CD14-positive monocyte (primary cell): ENCODE measurements around the gene NFKB1. TPM values are rescaled to one million over a fixed set of nuclear protein-coding genes. Genes with fewer than 3 reads are reported as not detected.

ENCODE experiments used
- DNase-seq, 3 donors: peaks; one replicate each; pipeline ENCODE4 v3.0.0-alpha.2; 2011 to 2022
- H2AFZ ChIP-seq: 2 replicates; pipeline ENCODE4 v1.6.0; 2012; ENCODE audit warnings: mild to moderate bottlenecking, low read depth, low read length, inconsistent platforms; ENCODE audit not compliant: insufficient read depth, poor library complexity, severe bottlenecking
- H3K27ac ChIP-seq, 2 donors: 1 replicate in 1 of 2; 2 replicates in 1 of 2; pipeline ENCODE4 v1.5.1; 2012 to 2013; ENCODE audit warnings: low read length in 2 of 2, control low read depth in 1 of 2, inconsistent platforms in 1 of 2, low read depth in 1 of 2, mild to moderate bottlenecking in 1 of 2
- H3K27me3 ChIP-seq, 2 donors: one replicate each; pipeline versions ENCODE4 v1.6.0 to v1.6.1; 2011 to 2013; ENCODE audit warnings: low read length in 2 of 2; ENCODE audit not compliant: control insufficient read depth in 2 of 2, insufficient read depth in 2 of 2
- H3K36me3 ChIP-seq, 2 donors: replicated peaks in 1 of 2; 1 replicate in 1 of 2; 2 replicates in 1 of 2; pipeline versions ENCODE4 v1.5.1 to v1.6.1; 2012 to 2013; ENCODE audit warnings: low read length in 2 of 2, control low read depth in 1 of 2, inconsistent platforms in 1 of 2, mild to moderate bottlenecking in 1 of 2; ENCODE audit not compliant: insufficient read depth in 2 of 2, control insufficient read depth in 1 of 2
- H3K4me1 ChIP-seq, 2 donors: 1 replicate in 1 of 2; 2 replicates in 1 of 2; pipeline versions ENCODE4 v1.5.1 to v1.6.1; 2012 to 2013; ENCODE audit warnings: low read length in 2 of 2, control low read depth in 1 of 2, inconsistent platforms in 1 of 2, mild to moderate bottlenecking in 1 of 2, moderate library complexity in 1 of 2; ENCODE audit not compliant: insufficient read depth in 2 of 2, control insufficient read depth in 1 of 2
- H3K4me2 ChIP-seq: replicated peaks from 2 replicates; pipeline ENCODE3; 2012; ENCODE audit warnings: low read length, moderate library complexity, mild to moderate bottlenecking; ENCODE audit not compliant: poor library complexity, severe bottlenecking; ENCODE audit errors: extremely low read depth
- H3K4me3 ChIP-seq, 3 experiments: fragments of 200-600 bp in 1 of 3; sonication (generic) in 1 of 3; replicated peaks in 1 of 3; 1 replicate in 2 of 3; 2 replicates in 1 of 3; pipeline ENCODE4 v1.5.1; 2011 to 2013; ENCODE audit warnings: low read length in 3 of 3, mild to moderate bottlenecking in 3 of 3, control low read depth in 2 of 3, low read depth in 2 of 3, inconsistent platforms in 1 of 3, moderate library complexity in 1 of 3
- H3K79me2 ChIP-seq: 2 replicates; pipeline ENCODE4 v1.6.0; 2012; ENCODE audit warnings: mild to moderate bottlenecking, control low read depth, inconsistent platforms, low read length, moderate library complexity; ENCODE audit not compliant: insufficient read depth
- H3K9ac ChIP-seq: 2 replicates; pipeline ENCODE4 v1.6.0; 2017; ENCODE audit warnings: low read length, mild to moderate bottlenecking; ENCODE audit not compliant: insufficient read depth, poor library complexity, severe bottlenecking
- H3K9me3 ChIP-seq, 2 donors: replicated peaks in 1 of 2; 1 replicate in 1 of 2; 2 replicates in 1 of 2; pipeline versions ENCODE4 v1.5.1 to v1.6.1; 2012 to 2013; ENCODE audit warnings: low read length in 2 of 2, control low read depth in 1 of 2; ENCODE audit not compliant: control insufficient read depth in 1 of 2, insufficient read depth in 1 of 2
- H4K20me1 ChIP-seq: 2 replicates; pipeline ENCODE4 v1.6.0; 2012; ENCODE audit warnings: mild to moderate bottlenecking, low read length, control low read depth, moderate library complexity; ENCODE audit not compliant: insufficient read depth
- H3K27ac Mint-ChIP-seq, 7 donors: one replicate each; pipeline ENCODE4 v1.8.0; 2020; ENCODE audit warnings: mild to moderate bottlenecking in 7 of 7, mixed read lengths in 7 of 7, moderate library complexity in 6 of 7, inconsistent platforms in 2 of 7
- H3K27me3 Mint-ChIP-seq, 3 donors: one replicate each; pipeline ENCODE4 v1.8.0; 2021 to 2022; ENCODE audit warnings: low read depth in 3 of 3, mild to moderate bottlenecking in 3 of 3, mixed read lengths in 3 of 3, moderate library complexity in 3 of 3, inconsistent platforms in 1 of 3
- H3K36me3 Mint-ChIP-seq, 2 donors: one replicate each; pipeline ENCODE4 v1.8.0; 2020; ENCODE audit warnings: mixed read lengths in 2 of 2, inconsistent platforms in 1 of 2, mild to moderate bottlenecking in 1 of 2
- H3K4me1 Mint-ChIP-seq: one replicate; pipeline ENCODE4 v1.8.0; 2020; ENCODE audit warnings: mild to moderate bottlenecking, mixed read lengths
- H3K4me3 Mint-ChIP-seq, 2 donors: one replicate each; pipeline ENCODE4 v1.8.0; 2020; ENCODE audit warnings: mild to moderate bottlenecking in 2 of 2, mixed read lengths in 2 of 2, moderate library complexity in 1 of 2
- H3K9me3 Mint-ChIP-seq, 7 donors: one replicate each; pipeline ENCODE4 v1.8.0; 2020 to 2022; ENCODE audit warnings: mixed read lengths in 7 of 7, mild to moderate bottlenecking in 6 of 7, moderate library complexity in 6 of 7, inconsistent platforms in 2 of 7
- CTCF ChIP-seq: fragments of 200-600 bp; IDR thresholded peaks from one replicate; pipeline ENCODE4 v1.8.0; 2022; ENCODE audit warnings: antibody characterized with exemption, mild to moderate bottlenecking
- WGBS: methylation state at CpG from one replicate; pipeline ENCODE4 v1.1.5; 2013; ENCODE audit warnings: missing lambda C conversion rate; ENCODE audit not compliant: insufficient coverage; 5-methylcytosine and 5-hydroxymethylcytosine counted together
- intact Hi-C, 2 donors: fragments of 100-400 bp; cut with micrococcal nuclease; formaldehyde crosslinking; loops; one replicate each; pipeline versions ENCODE4 v1.15.0 to v1.15.1; 2023
- polyA plus RNA-seq, 3 donors: library from polyadenylated mRNA; depleted of rRNA in 1 of 3; unstranded in 2 of 3; stranded (reverse) in 1 of 3; fragments of 300-500 nt in 2 of 3; fragments of >200 nt in 1 of 3; fragmentation: Illumina TruSeq in 2 of 3; gene quantifications; 1 replicate in 2 of 3; 2 replicates in 1 of 3; pipeline ENCODE4 v1.2.3, GENCODE V29; 2012 to 2021

The NFKB1 gene
- polyA plus RNA-seq, 3 donors = 9.0 to 34.4 (median 17.8) TPM

GRCh38 chr4:102497986-102498385 is 3.2 kb upstream of the NFKB1 start:
- no peaks in the 10 kb centered on the region for H3K9me3 Mint-ChIP-seq
- no peaks in the 10 kb centered on the region for H3K36me3 ChIP-seq
- no peaks in the 10 kb centered on the region for H3K27me3 ChIP-seq
- H3K36me3 Mint-ChIP-seq = no peaks in the 10 kb centered on the region
- peaks cover 14% of the 10 kb centered on the region for H4K20me1 ChIP-seq
- intact Hi-C loops = loop anchor here in 1 of 2 donors (5.0 kb wide), 1 partner anchor 34 kb away; no protein-coding TSS in a partner anchor
- H3K4me2 ChIP-seq = no peak overlapping the region
- no peak overlapping the region for H3K4me3 ChIP-seq
- peaks cover 13% of the 10 kb centered on the region for H3K79me2 ChIP-seq
- no peak overlapping the region for H3K27ac Mint-ChIP-seq
- no peaks in the 10 kb centered on the region for H3K9me3 ChIP-seq
- peaks cover 13% of the 10 kb centered on the region for H3K4me1 Mint-ChIP-seq
- H3K4me3 Mint-ChIP-seq = no peak overlapping the region
- no peak for DNase-seq
- peaks cover 14 to 17% of the 10 kb centered on the region in 2 donors for H3K4me1 ChIP-seq
- H3K27me3 Mint-ChIP-seq = peaks cover 0 to 5% (median 4%) of the 10 kb centered on the region in 3 donors
- no peak overlapping the region for H3K27ac ChIP-seq
- H2AFZ ChIP-seq = no peak overlapping the region
- no CpG with 5 or more reads among the region's 2 CpGs for WGBS
- H3K9ac ChIP-seq = no peak overlapping the region
- no peak for TF ChIP-seq CTCF

GRCh38 chr4:102500352-102500695 is 835 bp upstream of the NFKB1 start:
- Histone ChIP-seq H3K4me2 (peak overlapping the region; percentile 66), H4K20me1 (peaks cover 37% of the 10 kb centered on the region), H3K4me1 (peaks cover 27 to 38% of the 10 kb centered on the region in 2 donors), H3K36me3 (no peaks in the 10 kb centered on the region), H3K9ac (peak overlapping the region; percentile 97), H3K27ac (peak overlapping the region; percentile 99 to 100), H3K4me3 (peak overlapping the region; percentile 73 to 89 (median 74)), H3K9me3 (no peaks in the 10 kb centered on the region), H3K79me2 (peaks cover 36% of the 10 kb centered on the region), H3K27me3 (no peaks in the 10 kb centered on the region), H2AFZ (peak overlapping the region; percentile 64)
- H3K9me3 Mint-ChIP-seq = no peaks in the 10 kb centered on the region
- H3K27ac Mint-ChIP-seq = peak overlapping the region; percentile 82 to 99 (median 91)
- 50% methylated on average over 1 of the region's 3 CpGs for WGBS
- DNase-seq = peak; percentile 32 to 43 (median 34)
- intact Hi-C loops = loop anchor here (2.0 to 5.0 kb wide), 2 partner anchors 24 to 697 kb away; partner anchors contain the start of gene CENPE (in 1 of the 2)
- H3K27me3 Mint-ChIP-seq = peaks cover 0 to 5% (median 4%) of the 10 kb centered on the region in 3 donors
- no peak for TF ChIP-seq CTCF
- H3K36me3 Mint-ChIP-seq = peaks cover 0 to 3% of the 10 kb centered on the region in 2 donors
- H3K4me1 Mint-ChIP-seq = peaks cover 32% of the 10 kb centered on the region
- peak overlapping the region; percentile 75 to 84 for H3K4me3 Mint-ChIP-seq
